Activated CD4-positive, alpha-beta T cell treated with anti-CD3 and anti-CD28 coated beads, Interleukin-2, amount 50 U/mL, for 48 hours (primary cell): ENCODE measurements around the gene SMYD1.
"Not testable (repeated sequence)": the region's sequence is repeated elsewhere in the genome, so short reads cannot be mapped to it uniquely, and the experiment has no call there.

Experiments
- DNase-seq, 2 experiments: peaks; one replicate each; pipeline ENCODE4 v3.0.0-alpha.2; 2020

The SMYD1 gene

DNA sequence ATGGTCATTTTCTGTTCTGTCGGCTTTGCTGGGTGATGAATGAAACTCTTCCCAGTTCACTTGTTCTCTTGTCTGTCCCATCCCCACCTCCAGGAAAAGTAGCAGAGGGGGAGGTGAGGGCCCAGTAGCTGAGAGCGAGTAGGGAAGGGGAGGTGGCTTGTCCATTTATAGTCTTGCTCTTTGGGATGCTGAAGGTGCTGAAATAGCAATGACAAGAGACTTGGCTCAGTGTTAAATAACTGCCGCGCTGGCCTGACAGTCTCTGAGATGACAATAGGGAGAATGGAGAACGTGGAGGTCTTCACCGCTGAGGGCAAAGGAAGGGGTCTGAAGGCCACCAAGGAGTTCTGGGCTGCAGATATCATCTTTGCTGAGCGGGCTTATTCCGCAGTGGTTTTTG is at the start of gene SMYD1:
Gene SMYD1, plus strand, starts transcription at position 228 of the 400 bp plus-strand sequence. Its CDS starts 40 bp downstream, at position 268.
- no peak for DNase-seq

DNA sequence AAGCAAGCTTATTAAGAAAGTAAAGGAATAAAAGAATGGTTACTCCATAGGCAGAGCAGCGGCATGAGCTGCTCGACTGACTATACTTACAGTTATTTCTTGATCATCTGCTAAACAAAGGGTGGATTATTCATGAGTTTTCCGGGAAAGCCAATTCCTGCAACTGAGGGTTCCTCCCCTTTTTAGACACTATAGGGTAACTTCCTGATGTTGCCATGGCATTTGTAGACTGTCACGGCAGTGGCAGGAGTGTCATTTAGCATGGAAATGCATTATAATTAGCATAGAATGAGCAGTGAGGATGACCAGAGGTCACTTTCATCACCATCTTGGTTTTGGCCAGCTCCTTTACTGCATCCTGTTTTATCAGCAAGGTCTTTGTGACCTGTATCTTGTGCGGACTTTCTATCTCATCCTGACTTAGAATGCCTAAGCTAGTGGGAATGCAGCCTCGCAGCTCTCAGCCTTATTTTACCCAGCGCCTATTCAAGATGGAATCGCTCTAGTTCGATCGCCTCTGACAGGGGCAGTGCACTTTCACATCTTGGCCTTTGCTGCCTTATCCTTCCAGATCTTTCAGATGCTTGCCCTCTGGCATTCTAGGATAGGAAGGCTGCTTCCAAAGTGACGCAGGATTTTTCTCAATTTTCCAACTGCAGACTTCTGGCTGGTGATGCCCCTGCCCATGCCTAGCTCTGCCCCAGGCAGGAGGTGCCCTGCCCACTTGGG is 49.4 kb upstream of the SMYD1 start:
- DNase-seq: not testable (repeated sequence)

DNA sequence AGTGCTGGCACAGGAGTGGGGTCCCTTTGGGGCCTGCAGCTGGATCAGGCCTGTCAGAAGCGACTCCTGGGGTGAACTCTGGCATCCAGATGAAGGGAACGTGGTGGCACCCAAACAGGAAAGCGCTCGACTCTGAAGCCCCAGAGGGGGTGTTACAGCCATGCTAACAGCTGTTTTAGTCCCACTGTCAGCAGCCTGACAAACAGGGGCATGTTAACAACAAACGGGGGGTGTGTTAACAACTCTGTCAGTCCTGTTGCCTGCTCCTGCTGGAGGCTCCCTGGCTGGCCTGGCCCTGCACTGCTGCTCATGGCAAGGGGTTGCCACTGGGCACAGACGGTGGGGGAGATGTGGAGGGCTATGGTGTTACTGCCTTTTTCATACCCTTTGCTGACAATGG is 48.7 kb upstream of the SMYD1 start:
- DNase-seq: no peak

DNA sequence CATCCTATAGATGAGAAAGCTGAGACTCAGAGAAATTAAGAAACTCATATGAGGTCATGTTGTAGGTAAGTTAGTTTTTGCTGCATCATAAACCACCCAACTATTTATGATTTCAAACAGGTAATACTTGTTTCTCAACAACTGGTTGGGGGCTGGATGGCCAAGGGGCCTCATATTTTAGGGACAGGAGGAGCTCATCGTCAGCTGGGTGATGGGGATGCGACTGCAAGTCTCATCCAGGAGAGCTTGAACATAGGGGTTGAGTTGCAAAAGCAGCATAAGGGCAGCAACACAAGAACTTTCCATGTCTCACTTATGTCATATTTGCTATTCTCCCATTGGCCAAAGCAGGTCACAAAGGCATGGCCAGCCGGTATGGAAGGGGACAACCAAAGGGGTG is 47.6 kb upstream of the SMYD1 start:
- no peak for DNase-seq

DNA sequence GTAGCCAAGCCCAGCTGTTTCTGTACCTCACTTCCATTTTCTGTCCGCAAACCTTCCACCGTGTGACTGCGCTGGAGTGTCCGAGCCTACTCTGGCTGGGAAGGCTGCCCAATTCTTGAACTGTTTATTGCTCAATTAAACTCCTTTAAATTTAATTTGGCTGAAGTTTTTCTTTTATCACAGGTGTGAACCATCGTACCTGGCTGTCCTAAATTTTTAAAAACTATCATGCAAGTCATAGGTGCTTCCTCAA is 45.0 kb upstream of the SMYD1 start:
- DNase-seq: no peak

DNA sequence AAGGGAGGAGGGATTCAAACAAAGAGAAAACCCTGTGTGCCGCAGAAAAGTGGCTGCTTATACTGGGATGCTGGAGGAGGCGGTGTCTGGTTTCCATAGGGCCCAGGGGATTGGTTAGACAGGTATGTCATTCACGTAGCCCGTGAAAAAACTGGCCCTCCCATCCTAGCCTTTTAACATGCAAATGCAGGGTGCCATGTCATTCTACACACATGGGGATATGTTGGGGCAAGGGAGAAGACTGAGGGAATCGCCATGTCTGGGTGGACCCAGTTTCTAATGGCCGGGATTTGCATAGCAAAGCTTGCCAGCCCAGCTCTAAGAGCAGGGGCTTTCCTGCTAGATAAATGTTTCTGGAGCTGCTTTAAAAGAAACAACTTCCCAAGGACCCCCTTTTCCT is 43.1 kb upstream of the SMYD1 start:
- no peak for DNase-seq

DNA sequence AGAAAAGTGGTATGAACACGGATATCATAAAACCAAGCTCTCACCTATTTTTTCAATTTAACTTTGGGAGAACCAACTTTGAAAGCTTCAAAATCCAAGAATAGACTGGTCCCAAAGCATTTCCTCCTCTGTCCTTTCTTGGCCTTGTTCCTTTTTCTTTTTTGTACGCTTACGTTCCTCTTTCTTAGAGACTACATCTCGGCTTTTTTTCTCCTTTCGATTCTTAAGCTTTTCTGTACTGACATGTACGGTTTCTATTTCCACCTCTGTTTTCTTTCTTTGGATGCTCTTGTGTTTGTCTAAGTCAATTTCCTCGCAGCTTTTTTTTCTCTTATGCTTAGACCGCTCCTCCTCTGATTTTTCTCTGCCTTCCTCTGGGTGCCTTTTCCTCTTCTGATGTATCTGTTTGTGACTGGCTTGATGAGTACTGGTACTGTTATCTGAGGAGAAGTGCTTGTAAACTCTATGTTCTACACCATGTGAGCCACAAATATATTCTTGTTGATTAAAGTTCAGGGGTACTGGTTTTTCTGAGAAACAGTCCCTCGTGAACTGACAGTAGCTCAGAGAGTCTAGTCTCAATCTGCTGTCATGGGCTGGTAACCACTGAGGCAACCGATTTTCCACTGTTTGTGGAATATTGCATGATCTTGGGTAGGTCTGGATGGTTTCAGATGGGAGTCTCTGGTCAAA is 39.8 kb upstream of the SMYD1 start:
- DNase-seq: no peak

DNA sequence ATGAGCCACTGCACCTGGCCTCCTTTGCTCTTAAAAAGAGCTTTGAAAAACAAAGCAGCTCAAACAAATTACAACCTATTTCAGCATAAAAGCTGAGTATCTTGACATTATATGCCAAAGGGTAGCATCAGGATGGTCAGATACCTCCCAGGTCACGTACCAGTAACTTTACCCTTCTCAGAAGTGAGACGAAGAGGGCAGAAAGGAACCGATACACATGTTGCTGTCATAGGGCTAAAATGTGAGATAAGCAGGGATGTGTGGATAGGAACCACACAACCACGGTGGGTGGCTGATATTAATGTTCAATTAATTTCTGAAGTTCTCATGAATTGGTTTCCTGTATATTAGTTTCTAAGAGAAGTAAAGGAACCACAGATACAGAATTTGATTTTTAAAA is 38.7 kb upstream of the SMYD1 start:
- DNase-seq: no peak

DNA sequence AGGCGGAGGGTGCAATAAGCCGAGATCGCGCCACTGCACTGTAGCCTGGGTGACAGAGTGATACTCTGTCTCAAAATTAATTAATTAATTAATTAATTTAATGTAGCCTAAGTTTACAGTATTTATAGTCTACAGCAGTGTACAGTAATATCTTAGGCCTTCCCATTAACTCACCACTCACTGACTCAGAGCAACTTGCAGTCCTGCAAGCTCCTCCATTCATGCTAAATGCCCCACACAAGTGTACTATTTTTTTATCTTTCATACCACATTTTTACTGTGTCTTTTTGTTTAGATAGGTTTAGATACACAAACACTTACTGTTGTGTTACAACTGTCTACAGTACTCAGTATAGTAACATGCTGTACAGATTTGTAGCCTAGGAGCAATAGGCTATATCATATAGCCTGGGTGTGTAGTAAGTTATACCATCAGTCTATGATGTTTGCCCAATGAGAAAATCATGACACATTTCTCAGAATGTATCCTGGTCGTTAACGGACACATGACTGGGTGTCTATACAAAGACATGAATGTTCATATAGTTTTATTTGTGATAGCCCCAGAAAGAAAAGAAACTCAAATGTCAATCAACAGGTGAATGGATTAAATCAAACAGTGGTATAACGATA is 35.4 kb upstream of the SMYD1 start:
- no peak for DNase-seq

DNA sequence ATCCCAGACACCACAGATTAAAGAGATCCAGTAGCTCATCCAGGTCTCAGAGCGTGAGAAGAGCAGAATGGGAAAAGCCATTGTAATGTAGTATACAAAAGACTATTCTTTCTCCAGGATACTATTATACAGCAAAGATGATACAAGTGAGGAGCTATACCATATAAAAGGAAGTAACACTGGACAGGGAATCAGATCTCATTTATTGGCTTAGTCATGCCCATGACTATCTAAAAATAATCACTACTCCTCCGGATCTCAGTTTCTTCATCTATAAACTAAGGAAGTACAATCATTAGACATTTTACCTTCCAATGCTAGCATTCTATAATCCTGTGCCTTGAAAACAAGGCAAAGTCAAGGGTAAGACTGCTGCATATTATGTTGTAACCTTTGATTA is 31.4 kb upstream of the SMYD1 start:
- DNase-seq: no peak

DNA sequence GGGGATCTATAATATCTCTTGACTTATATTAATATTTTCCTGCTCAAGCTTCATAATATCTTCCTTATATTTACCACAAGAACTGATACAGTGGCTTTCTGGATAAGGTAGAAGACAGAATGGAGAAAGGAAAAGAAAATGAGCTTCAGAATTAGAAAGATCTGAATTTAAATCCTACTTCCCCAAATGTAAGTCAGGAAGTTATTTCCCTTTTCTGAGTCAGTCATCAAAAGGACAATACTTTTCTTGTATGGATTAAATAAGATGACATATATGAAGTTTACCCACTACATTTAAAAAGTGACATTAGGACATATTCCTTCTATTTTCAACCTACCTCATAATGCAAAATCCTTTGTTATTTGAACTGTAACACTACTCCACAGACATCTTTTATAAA is 31.0 kb upstream of the SMYD1 start:
- no peak for DNase-seq

DNA sequence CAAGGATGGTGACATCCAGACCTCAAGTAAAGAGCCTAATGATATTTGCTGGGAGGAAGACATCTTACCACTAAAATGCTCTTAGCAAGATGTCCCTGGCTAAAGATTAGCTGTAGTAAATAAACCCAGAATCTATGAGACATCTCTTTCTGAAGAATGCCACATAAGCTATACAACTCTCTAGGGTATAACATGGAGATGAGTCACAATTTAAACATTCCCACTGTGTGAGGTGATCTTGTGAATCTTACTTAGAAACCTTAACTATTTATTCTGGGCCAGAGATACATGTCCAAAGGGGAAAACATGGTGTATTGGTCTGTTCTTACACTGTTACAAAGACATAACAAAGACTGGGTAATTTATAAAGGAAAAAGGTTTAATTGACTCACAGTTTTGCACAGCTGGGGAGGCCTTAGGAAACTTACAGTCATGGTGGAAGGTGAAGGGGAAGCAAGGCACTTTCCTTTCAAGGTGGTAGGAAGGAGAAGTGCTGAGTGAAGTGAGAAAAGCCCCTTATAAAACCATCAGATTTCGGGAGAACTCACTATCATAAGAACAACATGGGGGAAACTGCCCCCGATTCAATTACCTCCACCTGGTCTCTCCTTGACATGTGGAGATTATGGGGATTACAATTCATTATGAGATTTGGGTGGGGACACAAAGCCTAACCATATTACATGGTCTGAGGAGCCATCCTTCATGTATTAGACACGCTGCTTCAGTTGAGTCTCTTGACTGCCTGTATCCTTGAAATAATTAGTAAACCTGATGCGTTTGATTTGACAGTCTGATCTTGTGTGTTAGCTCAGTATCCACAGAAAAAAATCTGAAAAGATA is 29.1 kb upstream of the SMYD1 start:
- DNase-seq: no peak

DNA sequence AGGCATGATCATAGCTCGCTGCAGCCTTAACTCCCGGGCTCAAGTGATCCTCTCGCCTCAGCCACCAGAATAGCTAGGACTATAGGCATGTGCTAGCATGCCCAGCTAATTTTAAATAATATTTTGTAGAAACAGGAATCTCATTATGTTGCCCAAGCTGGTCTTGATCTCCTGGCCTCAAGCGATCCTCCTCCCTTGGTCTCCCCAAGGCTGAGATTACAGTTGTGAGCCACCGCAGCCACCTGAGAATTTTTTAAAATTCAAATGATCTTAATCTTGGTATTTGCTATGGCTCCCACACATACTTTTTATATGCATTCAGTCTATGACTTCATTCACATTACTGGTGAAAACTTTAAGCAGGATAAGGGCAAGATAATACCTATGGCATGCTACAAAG is 25.1 kb upstream of the SMYD1 start:
- no peak for DNase-seq

DNA sequence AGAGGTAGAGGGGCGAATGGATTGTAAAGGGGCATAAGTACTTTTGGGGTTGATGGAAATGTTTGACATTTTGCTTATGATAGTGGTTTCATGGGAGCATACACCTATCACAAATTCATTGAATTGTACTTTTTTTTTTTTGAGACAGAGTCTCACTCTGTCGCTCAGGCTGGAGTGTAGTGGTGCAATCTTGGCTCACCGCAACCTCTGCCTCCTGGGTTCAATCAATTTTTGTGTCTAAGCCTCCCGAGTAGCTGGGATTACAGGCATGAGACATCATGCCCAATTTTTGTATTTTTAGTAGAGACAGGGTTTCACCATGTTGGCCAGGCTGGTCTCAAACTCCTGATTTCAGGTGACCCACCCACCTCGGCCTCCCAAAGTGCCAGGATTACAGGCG is 22.1 kb upstream of the SMYD1 start:
- not testable (repeated sequence) for DNase-seq

DNA sequence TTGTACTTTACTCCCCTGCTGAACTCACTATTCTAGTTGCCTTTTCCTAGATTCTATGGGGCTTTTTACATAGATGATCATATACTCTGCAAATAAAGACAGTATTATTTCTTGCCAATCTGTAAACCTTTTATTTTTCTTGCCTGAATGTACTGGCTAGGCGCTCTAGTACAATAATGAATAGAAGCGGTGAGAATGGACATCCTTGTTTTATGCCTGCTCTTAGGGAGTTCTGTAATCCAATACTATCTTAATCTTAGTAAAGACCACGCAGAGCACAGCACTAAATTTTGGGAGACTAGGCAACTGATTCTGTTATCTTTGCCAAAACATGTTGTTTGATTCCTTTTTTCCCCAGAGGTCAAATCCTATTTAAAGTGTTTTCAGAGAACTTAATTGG is 19.1 kb upstream of the SMYD1 start:
- no peak for DNase-seq

DNA sequence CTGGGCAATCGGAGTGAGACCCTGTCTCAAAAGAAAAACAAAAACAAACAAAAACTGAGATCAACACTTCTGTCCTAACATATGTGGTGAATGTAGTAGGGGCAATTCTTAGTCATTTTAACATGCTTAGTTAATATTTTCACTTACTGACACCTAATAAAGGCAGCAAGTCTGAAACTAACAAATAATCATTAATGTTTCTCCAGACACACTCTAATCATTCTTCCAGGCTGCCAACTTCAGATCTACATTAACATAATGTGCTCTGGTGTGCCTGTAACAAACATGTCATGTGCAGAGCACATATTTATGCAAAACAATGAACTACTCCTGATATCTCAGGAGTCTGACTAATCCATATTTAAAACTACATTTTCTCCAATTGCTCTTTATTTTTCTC is 18.0 kb upstream of the SMYD1 start:
- DNase-seq: no peak

DNA sequence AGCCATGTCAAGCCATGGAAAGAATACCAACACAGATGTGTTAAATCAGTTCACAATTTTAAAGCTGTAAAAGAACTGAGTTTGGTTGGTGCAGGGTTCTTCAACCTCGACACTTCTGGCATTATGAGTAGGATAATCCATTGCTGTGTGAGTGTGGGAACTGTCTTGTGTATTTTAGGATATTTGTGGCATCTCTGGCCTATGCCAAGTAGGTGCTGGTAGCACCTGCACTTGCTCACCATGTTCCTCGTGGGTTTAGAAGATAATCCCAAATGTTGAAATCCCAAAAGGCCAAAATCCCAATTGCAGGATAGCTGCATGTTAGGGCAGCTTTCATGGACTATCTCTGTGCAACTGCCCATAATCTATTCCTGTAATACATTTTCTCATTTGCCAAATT is 15.8 kb upstream of the SMYD1 start:
- no peak for DNase-seq

DNA sequence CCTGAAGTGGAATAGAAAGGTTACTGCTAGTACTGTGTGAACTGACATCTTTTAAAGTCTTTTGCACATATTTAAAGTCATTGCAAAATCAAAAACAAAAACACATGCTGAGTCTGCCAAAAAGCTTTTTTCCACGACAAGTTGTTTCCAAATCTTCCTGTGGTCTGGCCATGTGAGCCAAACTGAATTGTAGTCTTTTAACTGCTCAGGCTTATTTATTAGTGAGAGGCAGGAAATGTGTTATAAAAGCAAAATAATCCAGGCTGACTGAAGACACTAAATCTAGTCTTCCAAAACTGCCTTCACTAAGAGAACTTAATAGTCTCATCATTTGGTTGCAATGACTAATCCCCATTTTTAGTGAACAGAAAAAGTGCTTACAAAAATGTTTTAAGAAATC is 14.3 kb upstream of the SMYD1 start:
- DNase-seq: no peak

DNA sequence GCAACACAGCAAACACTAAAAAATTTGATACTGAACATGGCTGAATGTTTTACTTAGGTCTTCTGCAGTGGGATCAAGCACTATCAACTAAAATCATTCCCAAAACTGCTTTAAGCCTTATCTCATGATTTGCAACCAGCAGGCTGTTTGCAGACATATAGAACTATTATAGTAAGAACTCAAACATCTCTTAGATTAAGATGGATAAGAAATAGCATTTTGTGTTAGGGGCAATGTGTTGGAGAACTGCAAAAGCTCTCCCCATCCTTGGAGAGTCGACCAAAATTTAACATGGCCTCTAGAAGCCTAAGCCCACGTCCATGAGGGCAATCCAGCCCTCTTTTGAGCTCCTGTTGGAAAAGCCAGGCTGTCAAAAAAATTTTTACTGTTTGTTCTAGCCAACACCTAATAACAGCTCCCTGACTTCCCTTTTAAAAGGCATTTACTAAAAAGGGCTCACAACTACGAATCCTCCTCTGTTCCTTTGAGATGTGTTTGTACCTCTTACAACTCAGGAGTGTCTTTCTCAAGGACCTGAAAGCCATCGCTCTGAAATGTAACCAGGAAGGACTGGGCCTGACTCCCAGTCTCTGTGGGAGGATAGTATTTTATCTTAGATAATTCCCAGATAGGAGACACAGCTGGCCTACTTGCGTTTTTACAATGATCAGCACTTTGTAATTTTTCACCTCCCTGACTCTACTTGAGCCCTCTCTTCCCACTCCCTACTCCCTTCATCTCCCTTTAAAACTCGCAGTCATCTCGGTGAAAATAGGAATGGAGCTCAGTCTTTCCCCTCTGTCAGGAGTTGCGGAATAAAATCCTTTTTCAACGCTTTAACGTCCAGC is 13.5 kb upstream of the SMYD1 start:
- no peak for DNase-seq

DNA sequence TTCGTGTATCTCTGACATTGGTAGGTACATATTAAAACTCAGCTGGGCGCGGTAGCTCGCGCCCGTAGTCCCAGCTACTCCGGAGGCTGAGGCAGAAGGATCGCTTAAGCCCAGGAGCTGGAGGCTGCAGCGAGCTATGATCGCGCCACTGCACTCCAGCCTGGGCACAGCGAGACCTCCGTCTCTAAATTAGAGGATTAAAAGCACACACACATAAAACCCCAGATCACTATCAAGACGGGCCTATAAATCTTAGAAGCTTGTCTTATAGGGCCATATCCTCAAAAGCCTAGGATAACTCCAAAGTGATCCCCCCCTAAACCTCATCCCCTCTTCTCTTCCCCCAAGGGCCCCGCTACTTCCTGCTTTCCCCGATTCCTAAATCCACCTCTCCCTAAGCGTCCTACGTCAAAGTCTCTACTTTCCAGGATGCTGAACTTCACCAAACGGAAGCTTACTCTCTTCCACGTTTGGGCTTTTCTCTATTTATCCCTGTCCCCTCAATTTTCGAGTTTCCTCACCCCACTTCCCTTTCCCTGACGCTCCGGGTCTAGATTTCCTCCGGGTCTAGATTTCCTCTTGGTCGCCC is 12.7 kb upstream of the SMYD1 start:
- DNase-seq: no peak

DNA sequence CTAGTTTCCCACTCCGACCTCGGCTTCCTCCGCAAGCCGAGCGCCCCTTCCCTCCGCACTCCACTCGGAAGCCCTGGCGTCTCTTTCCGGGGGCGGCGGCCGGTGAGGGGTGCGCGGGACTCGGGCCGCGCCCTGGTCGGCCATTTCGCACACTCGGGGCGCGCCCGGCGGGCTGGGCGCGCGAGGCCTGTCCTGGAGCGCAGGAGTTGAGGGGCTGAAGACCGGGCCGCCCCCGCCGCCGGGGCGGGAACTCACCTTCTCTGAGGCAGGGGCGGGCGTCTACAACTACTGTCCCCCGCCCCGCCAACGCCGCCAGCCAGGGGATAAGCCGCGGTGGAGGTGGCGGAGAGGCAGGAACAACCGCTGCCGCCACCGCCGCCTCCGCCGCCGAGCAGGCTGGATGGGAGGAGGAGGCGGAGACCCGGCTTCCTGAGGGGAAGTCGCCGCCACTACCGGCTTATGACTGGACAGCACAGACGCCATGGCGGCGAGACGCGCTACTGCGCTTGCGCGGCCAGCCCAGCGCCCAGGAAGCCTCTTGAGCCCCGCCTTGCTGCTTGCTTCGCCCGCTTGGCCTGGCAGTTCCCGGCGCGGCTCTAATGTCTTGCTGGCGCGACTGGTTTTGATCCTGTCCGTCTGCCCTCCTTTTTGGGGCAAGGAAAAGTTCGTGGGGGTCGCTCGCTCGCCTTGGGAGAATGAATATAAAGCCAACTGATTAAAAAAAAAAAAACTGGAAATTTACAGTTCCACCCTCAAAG is 12.1 kb upstream of the SMYD1 start, which contains the start of gene KRCC1:
Gene KRCC1, minus strand, starts transcription at position 413 of the 758 bp plus-strand sequence. CDS start 27,220 bp downstream, outside the sequence.
- DNase-seq: peak; percentile 89 to 93
